CD4-positive, alpha-beta T cell treated with Interleukin-4 for 1 hour (primary cell): ENCODE results near the gene RUNX2.
A peak's percentile ranks its signal among the peaks of the same experiment; 100 is the strongest.

Experiments used
- DNase-seq, 2 donors: peaks; one replicate each; pipeline ENCODE4 v3.0.0-alpha.2; 2020 to 2022

RUNX2 gene

GRCh38 chr6:45491048-45491735, 163.1 kb downstream of the RUNX2 start:
- DNase-seq: no peak

- DNase-seq: no peak
These were observed 163.7 kb downstream of the RUNX2 start for GRCh38 chr6:45491874-45492273.

GRCh38 chr6:45493761-45494160, 165.6 kb downstream of the RUNX2 start:
- DNase-seq: no peak

- peak in 1 of 2 donors; percentile 39 for DNase-seq
These were observed 166.4 kb downstream of the RUNX2 start for GRCh38 chr6:45494416-45495135.

- peak; percentile 18 to 57 for DNase-seq
These were observed 167.4 kb downstream of the RUNX2 start for GRCh38 chr6:45495429-45496084.

- DNase-seq: no peak
These were observed 167.9 kb downstream of the RUNX2 start for GRCh38 chr6:45496085-45496433.

GRCh38 chr6:45498591-45498990, 170.5 kb downstream of the RUNX2 start:
- DNase-seq: no peak

- DNase-seq: no peak
These were observed 173.0 kb downstream of the RUNX2 start for GRCh38 chr6:45500924-45501816.

- DNase-seq: no peak
These were observed 174.3 kb downstream of the RUNX2 start for GRCh38 chr6:45502456-45502855.

- DNase-seq: no peak
These were observed 176.8 kb downstream of the RUNX2 start for GRCh38 chr6:45504947-45505346.

- DNase-seq: no peak
These were observed 177.3 kb downstream of the RUNX2 start for GRCh38 chr6:45505470-45505869.

GRCh38 chr6:45507186-45507585, 179.1 kb downstream of the RUNX2 start:
- no peak for DNase-seq

GRCh38 chr6:45509426-45509825, 181.3 kb downstream of the RUNX2 start:
- DNase-seq: no peak

- no peak for DNase-seq
These were observed 184.6 kb downstream of the RUNX2 start for GRCh38 chr6:45512717-45513116.

- no peak for DNase-seq
These were observed 185.1 kb downstream of the RUNX2 start for GRCh38 chr6:45513213-45513618.

- DNase-seq: no peak
These were observed 185.7 kb downstream of the RUNX2 start for GRCh38 chr6:45513843-45514242.

GRCh38 chr6:45514454-45515230, 186.5 kb downstream of the RUNX2 start:
- DNase-seq: no peak

GRCh38 chr6:45518013-45518720, 190.0 kb downstream of the RUNX2 start:
- no peak for DNase-seq

GRCh38 chr6:45521226-45521625, 193.1 kb downstream of the RUNX2 start:
- no peak for DNase-seq

- no peak for DNase-seq
These were observed 194.4 kb downstream of the RUNX2 start for GRCh38 chr6:45522486-45522885.

- no peak for DNase-seq
These were observed 199.1 kb downstream of the RUNX2 start for GRCh38 chr6:45527210-45527609.
